Right lobe of liver (tissue), 6 donors: ENCODE measurements around the gene DONSON. TPM values are rescaled to one million over a fixed set of nuclear protein-coding genes. Genes with fewer than 3 reads are reported as not detected.
A peak's percentile ranks its signal among the peaks of the same experiment; 100 is the strongest.

ENCODE experiments used
- ATAC-seq, 4 donors: fragments of 200-7000 bp; cut with Tn5 transposase; one replicate each; pipeline ENCODE4 v1.9.1; 2020; ENCODE audit warnings: mild to moderate bottlenecking in 4 of 4, moderate library complexity in 4 of 4
- DNase-seq, 3 donors: peaks; one replicate each; pipeline ENCODE4 v3.0.0-alpha.2; 2020
- H3K27ac ChIP-seq, 3 donors: fragments of 200-600 bp; one replicate each; pipeline ENCODE4 v1.8.0; 2022
- H3K27me3 ChIP-seq, 2 donors: fragments of 200-600 bp; one replicate each; pipeline ENCODE4 v1.8.0; 2022
- H3K36me3 ChIP-seq, 4 donors: fragments of 200-600 bp; sonication (generic) in 1 of 4; one replicate each; pipeline versions ENCODE4 v1.5.1 to v1.8.0; 2017 to 2022; ENCODE audit warnings: control low read depth in 1 of 4
- H3K4me1 ChIP-seq, 4 donors: fragments of 200-600 bp; sonication (generic) in 1 of 4; one replicate each; pipeline versions ENCODE4 v1.5.1 to v1.8.0; 2017 to 2022; ENCODE audit warnings: control low read depth in 1 of 4
- H3K4me3 ChIP-seq, 3 donors: fragments of 200-600 bp; one replicate each; pipeline ENCODE4 v1.8.0; 2022
- H3K9me3 ChIP-seq, 4 donors: fragments of 200-600 bp; sonication (generic) in 1 of 4; one replicate each; pipeline versions ENCODE4 v1.5.1 to v1.8.0; 2017 to 2022; ENCODE audit warnings: control low read depth in 1 of 4
- CTCF ChIP-seq, 4 donors: fragments of 200-600 bp in 3 of 4; fragments of 450-650 bp in 1 of 4; IDR thresholded peaks; one replicate each; pipeline versions ENCODE4 v1.5.1 to v1.8.0; 2016 to 2022; ENCODE audit warnings: antibody characterized with exemption in 4 of 4, mild to moderate bottlenecking in 2 of 4
- POLR2A ChIP-seq: fragments of 450-650 bp; IDR thresholded peaks from one replicate; pipeline ENCODE4 v1.6.1; 2017; ENCODE audit warnings: antibody characterized with exemption, mild to moderate bottlenecking
- WGBS: methylation state at CpG from one replicate; pipeline ENCODE4 v1.1.6; 2018; ENCODE audit warnings: low coverage, low lambda C conversion rate; ENCODE audit not compliant: insufficient coverage; ENCODE audit errors: missing lambda C conversion rate; 5-methylcytosine and 5-hydroxymethylcytosine counted together
- intact Hi-C, 2 donors: fragments of 100-400 bp; cut with DNase I; formaldehyde crosslinking; loops; one replicate each; pipeline versions ENCODE4 v1.11.2 to v1.14.1; 2022
- total RNA-seq, 6 experiments: library from RNA; depleted of rRNA in 2 of 6; stranded (reverse); fragments of >200 nt in 2 of 6; fragmentation: NEBNext Ultra II Directional in 3 of 6; extraction: Animal tissue kit (Norgen Biotek cat#: 25700) in 3 of 6; gene quantifications; one replicate each; pipeline versions ENCODE4 v1.1.0 to v1.2.4, GENCODE V29; 2016 to 2023
- donor health status: DM: no; HTN: yes; CAD: no.
- donor health status: DM: no; HTN: no; CAD: no.
- donor health status: DM: no; HTN: no; CAD: no.
- donor health status: DM: no; HTN: yes; CAD: no.
- donor health status: DM: no; HTN: yes; CAD: no.

DONSON gene
- total RNA-seq, 6 experiments from 2014 or later = 6.0 to 13.7 (median 8.4) TPM

- H3K27ac ChIP-seq = peak overlapping the region; percentile 95 to 98 (median 95)
- peak overlapping the region; percentile 68 to 86 (median 75) for H3K4me3 ChIP-seq
- no peak for TF ChIP-seq CTCF (IDR thresholded peaks at IDR 0.05)
- TF ChIP-seq POLR2A = no peak
- no peaks in the 10 kb centered on the region for H3K27me3 ChIP-seq
- no peaks in the 10 kb centered on the region for H3K9me3 ChIP-seq
- 25% methylated on average over 19 of the region's 19 CpGs for WGBS
- H3K4me1 ChIP-seq = peaks cover 0 to 27% (median 11%) of the 10 kb centered on the region in 4 donors
- DNase-seq = no peak
- H3K36me3 ChIP-seq = peaks cover 0 to 25% (median 5%) of the 10 kb centered on the region in 4 donors
- intact Hi-C loops = no loop called here
- ATAC-seq = no peak
These were observed 47.3 kb downstream of the DONSON start for GRCh38 chr21:33541105-33541711.

- no peaks in the 10 kb centered on the region for H3K27me3 ChIP-seq
- no peak for ATAC-seq
- no peaks in the 10 kb centered on the region for H3K9me3 ChIP-seq
- H3K27ac ChIP-seq = peak overlapping the region in 2 of 3 donors; percentile 95 to 98
- peaks cover 0 to 24% (median 10%) of the 10 kb centered on the region in 4 donors for H3K4me1 ChIP-seq
- WGBS = 59% methylated on average over 3 of the region's 3 CpGs
- peaks cover 0 to 27% (median 5%) of the 10 kb centered on the region in 4 donors for H3K36me3 ChIP-seq
- H3K4me3 ChIP-seq = peak overlapping the region; percentile 68 to 86 (median 75)
- no peak for DNase-seq
- intact Hi-C loops = no loop called here
- TF ChIP-seq CTCF (IDR thresholded peaks at IDR 0.05) (no peak), POLR2A (no peak)
These were observed 47.8 kb downstream of the DONSON start for GRCh38 chr21:33540711-33541104.

DNA sequence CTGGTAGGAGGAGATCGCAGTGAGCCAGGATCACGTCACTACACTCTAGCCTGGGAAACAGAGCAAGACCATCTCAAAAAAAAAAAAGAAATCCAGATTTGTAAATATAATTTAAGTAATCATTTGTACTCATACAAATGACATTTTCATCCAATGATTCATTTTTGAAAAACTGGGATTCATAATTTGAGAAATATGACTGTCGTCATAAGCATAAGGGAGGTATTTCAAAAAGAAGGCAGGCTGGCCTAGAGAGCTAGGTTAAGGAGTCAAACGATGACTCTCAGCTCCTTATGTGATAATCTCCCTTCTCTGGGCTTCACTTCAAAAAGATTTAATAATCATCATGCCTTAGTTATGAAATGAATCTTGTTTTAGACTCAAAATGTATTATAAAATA, 48.9 kb downstream of the DONSON start:
- Histone ChIP-seq H3K4me1 (peaks cover 0 to 14% (median 7%) of the 10 kb centered on the region in 4 donors), H3K27ac (no peak overlapping the region), H3K4me3 (no peak overlapping the region), H3K36me3 (peaks cover 0 to 33% (median 7%) of the 10 kb centered on the region in 4 donors), H3K9me3 (no peaks in the 10 kb centered on the region), H3K27me3 (no peaks in the 10 kb centered on the region)
- no peak for TF ChIP-seq CTCF (IDR thresholded peaks at IDR 0.05)
- TF ChIP-seq POLR2A = no peak
- ATAC-seq (no peak), DNase-seq (no peak)
- WGBS = 76% methylated on average over 2 of the region's 4 CpGs
- intact Hi-C loops = no loop called here

GRCh38 chr21:33537212-33537611, 51.3 kb downstream of the DONSON start:
- H3K4me1 ChIP-seq = peaks cover 0 to 14% (median 6%) of the 10 kb centered on the region in 4 donors
- ATAC-seq (no peak), DNase-seq (no peak)
- no peak overlapping the region for H3K4me3 ChIP-seq
- H3K27me3 ChIP-seq = no peaks in the 10 kb centered on the region
- intact Hi-C loops = no loop called here
- TF ChIP-seq CTCF (IDR thresholded peaks at IDR 0.05) (no peak), POLR2A (no peak)
- peaks cover 0 to 57% (median 19%) of the 10 kb centered on the region in 4 donors for H3K36me3 ChIP-seq
- no peak overlapping the region for H3K27ac ChIP-seq
- H3K9me3 ChIP-seq = no peaks in the 10 kb centered on the region
- WGBS = 95% methylated on average over 2 of the region's 2 CpGs
